Measurements from ENCODE around the gene MBP.

DNA sequence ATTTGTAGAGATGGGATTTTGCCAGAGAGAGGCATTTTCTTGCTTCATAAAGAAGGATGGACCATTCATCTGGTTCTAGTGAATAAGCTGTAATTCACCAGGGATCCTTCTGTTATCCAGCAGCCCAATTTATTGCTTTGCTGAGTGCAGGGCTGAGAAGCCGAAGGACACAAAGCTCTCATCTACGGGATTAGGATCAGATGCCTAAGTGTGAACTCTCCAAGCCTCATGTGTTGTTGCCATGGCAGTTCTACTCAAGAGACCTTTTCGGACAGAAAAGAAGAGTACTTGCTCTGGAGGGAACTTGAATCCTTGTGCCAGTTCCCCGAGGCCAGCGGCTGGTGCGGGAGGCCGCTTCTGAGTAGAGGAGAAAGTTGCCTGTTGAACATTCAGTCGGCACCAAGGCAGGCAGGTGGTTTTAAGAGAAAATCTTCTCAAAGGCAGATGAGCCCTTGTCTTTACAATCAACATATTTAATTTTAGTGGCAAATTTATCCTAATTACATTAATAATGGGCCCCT lies 38.4 kb upstream of the MBP start:
- TF ChIP-seq CTCF (IDR thresholded peaks at IDR 0.05; ENCODE audit: extremely low read depth in 1 of 2, insufficient read depth in 1 of 2, low read depth in 1 of 2, low read length in 2 of 2) (no peak), EZH2 (IDR thresholded peaks at IDR 0.05; ENCODE audit: borderline replicate concordance, low read depth, low read length, severe bottlenecking) (no peak), GATA2 (IDR thresholded peaks at IDR 0.05; ENCODE audit: insufficient read depth, insufficient read length, low read depth, low read length) (no peak), POLR2A (IDR thresholded peaks at IDR 0.05; ENCODE audit: low read depth, low read length) (no peak), POLR2AphosphoS5 (IDR thresholded peaks at IDR 0.05; ENCODE audit: insufficient read depth, low read depth, low read length) (no peak), MYC (IDR thresholded peaks at IDR 0.05; ENCODE audit: low read depth, low read length) (no peak), JUN (IDR thresholded peaks at IDR 0.05; ENCODE audit: borderline replicate concordance, insufficient read depth, insufficient read length, low read depth) (no peak)
- TF ChIP-seq, protein P1, sequence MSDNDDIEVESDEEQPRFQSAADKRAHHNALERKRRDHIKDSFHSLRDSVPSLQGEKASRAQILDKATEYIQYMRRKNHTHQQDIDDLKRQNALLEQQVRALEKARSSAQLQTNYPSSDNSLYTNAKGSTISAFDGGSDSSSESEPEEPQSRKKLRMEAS (IDR thresholded peaks at IDR 0.05; ENCODE audit: insufficient read depth, insufficient read length): no peak

Measured in endothelial cell of umbilical vein (primary cell).